GM23338 (cell line): Measurements from ENCODE around the gene ORC4.

Source experiments
- EZH2phosphoT487 ChIP-seq: fragments of 200-600 bp; sonication (generic); IDR thresholded peaks from one replicate; pipeline ENCODE4 v1.8.1; 2018; ENCODE audit warnings: antibody characterized with exemption; ENCODE audit not compliant: unreplicated experiment
- TF ChIP-seq, protein P1 (sequence below), 2 experiments: fragments of 200-600 bp in 1 of 2; sonication (generic) in 1 of 2; conservative IDR thresholded peaks; 2 replicates each; pipeline versions ENCODE4 v1.5.1 to v1.6.1; 2016 to 2017; ENCODE audit warnings: antibody characterized with exemption in 2 of 2, low read depth in 2 of 2, mild to moderate bottlenecking in 2 of 2, moderate library complexity in 1 of 2

DNA sequence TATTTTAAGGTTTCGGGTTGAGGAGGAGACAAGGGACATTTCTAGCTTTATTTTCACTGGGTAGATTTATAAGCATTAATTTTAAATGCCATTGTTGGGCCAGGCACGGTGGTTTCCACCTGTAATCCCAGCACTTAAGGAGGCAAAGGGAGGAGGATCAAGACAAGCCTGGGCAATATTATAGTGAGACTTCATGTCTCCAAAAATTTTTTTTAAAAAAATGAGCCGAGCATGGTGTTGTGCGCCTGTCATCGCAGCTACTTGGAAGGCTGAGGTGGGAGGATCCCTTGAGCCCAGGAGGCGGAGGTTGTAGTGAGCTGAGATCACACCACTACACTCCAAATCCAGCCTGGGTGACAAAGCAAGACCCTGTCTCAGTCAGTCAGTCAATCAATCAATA lies 45.4 kb upstream of the ORC4 start:
- TF ChIP-seq, protein P1, sequence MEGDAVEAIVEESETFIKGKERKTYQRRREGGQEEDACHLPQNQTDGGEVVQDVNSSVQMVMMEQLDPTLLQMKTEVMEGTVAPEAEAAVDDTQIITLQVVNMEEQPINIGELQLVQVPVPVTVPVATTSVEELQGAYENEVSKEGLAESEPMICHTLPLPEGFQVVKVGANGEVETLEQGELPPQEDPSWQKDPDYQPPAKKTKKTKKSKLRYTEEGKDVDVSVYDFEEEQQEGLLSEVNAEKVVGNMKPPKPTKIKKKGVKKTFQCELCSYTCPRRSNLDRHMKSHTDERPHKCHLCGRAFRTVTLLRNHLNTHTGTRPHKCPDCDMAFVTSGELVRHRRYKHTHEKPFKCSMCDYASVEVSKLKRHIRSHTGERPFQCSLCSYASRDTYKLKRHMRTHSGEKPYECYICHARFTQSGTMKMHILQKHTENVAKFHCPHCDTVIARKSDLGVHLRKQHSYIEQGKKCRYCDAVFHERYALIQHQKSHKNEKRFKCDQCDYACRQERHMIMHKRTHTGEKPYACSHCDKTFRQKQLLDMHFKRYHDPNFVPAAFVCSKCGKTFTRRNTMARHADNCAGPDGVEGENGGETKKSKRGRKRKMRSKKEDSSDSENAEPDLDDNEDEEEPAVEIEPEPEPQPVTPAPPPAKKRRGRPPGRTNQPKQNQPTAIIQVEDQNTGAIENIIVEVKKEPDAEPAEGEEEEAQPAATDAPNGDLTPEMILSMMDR (conservative IDR thresholded peaks at IDR 0.05; ENCODE audit: low read depth in 2 of 2) = no peak
- TF ChIP-seq EZH2phosphoT487 = no peak
